Ishikawa (cell line): ENCODE data around the gene SMURF1.

Experiments used
- CEBPB ChIP-seq: IDR thresholded peaks from 2 replicates; pipeline ENCODE4 v1.6.1; 2012
- CREB1 ChIP-seq: IDR thresholded peaks from 2 replicates; pipeline ENCODE4 v1.6.1; 2012; ENCODE audit warnings: low read depth
- EGR1 ChIP-seq: IDR thresholded peaks from 2 replicates; pipeline ENCODE4 v1.6.1; 2012
- EP300 ChIP-seq: IDR thresholded peaks from 2 replicates; pipeline ENCODE4 v1.6.1; 2012; ENCODE audit warnings: borderline replicate concordance
- FOXM1 ChIP-seq: IDR thresholded peaks from 2 replicates; pipeline ENCODE4 v1.6.1; 2012; ENCODE audit warnings: low read depth, borderline replicate concordance
- NFIC ChIP-seq: IDR thresholded peaks from 2 replicates; pipeline ENCODE4 v1.6.1; 2012
- RAD21 ChIP-seq: IDR thresholded peaks from 2 replicates; pipeline ENCODE4 v1.6.1; 2012; ENCODE audit warnings: low read depth
- TAF1 ChIP-seq: IDR thresholded peaks from 2 replicates; pipeline ENCODE4 v1.6.1; 2012; ENCODE audit warnings: low read depth, mild to moderate bottlenecking
- TCF12 ChIP-seq: IDR thresholded peaks from 2 replicates; pipeline ENCODE4 v1.6.1; 2012; ENCODE audit warnings: low read depth
- TEAD4 ChIP-seq: IDR thresholded peaks from 2 replicates; pipeline ENCODE4 v1.6.1; 2012
- YY1 ChIP-seq: IDR thresholded peaks from 2 replicates; pipeline ENCODE4 v1.6.1; 2012; ENCODE audit warnings: low read depth
- ZBTB7A ChIP-seq: IDR thresholded peaks from 2 replicates; pipeline ENCODE4 v1.6.1; 2012; ENCODE audit warnings: low read depth
- TF ChIP-seq, protein P1 (sequence below): IDR thresholded peaks from 2 replicates; pipeline ENCODE4 v1.6.1; 2012
- TF ChIP-seq, protein P2 (sequence below): IDR thresholded peaks from 2 replicates; pipeline ENCODE4 v1.6.1; 2012; ENCODE audit warnings: low read depth, mild to moderate bottlenecking
- TF ChIP-seq, protein P3 (sequence below): IDR thresholded peaks from 2 replicates; pipeline ENCODE4 v1.6.1; 2012

Gene SMURF1

DNA sequence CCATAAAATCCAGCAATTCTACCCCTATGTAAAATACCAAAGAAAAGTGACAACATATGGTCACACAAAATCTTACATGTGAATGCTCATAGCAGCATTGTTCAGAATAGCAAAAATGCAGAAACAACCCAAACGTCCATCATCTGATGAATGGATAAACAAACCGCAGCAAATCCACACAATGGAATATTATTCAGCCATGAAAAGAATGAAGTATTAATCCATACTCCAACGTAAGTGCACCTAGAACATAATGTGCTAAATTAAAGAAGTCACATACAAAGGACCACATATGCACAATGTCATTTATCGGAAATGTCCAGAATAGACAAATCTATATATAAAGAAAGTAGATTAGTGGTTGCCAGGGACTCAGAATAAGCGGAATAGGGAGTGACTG lies 57.4 kb downstream of the SMURF1 start:
- TF ChIP-seq YY1 (no peak), RAD21 (no peak), ZBTB7A (no peak), TCF12 (no peak), FOXM1 (no peak), CREB1 (no peak), EGR1 (no peak), TEAD4 (no peak), NFIC (no peak), CEBPB (no peak), EP300 (no peak), TAF1 (no peak)
- TF ChIP-seq, protein P1, sequence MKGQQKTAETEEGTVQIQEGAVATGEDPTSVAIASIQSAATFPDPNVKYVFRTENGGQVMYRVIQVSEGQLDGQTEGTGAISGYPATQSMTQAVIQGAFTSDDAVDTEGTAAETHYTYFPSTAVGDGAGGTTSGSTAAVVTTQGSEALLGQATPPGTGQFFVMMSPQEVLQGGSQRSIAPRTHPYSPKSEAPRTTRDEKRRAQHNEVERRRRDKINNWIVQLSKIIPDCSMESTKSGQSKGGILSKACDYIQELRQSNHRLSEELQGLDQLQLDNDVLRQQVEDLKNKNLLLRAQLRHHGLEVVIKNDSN = no peak
- TF ChIP-seq, protein P2, sequence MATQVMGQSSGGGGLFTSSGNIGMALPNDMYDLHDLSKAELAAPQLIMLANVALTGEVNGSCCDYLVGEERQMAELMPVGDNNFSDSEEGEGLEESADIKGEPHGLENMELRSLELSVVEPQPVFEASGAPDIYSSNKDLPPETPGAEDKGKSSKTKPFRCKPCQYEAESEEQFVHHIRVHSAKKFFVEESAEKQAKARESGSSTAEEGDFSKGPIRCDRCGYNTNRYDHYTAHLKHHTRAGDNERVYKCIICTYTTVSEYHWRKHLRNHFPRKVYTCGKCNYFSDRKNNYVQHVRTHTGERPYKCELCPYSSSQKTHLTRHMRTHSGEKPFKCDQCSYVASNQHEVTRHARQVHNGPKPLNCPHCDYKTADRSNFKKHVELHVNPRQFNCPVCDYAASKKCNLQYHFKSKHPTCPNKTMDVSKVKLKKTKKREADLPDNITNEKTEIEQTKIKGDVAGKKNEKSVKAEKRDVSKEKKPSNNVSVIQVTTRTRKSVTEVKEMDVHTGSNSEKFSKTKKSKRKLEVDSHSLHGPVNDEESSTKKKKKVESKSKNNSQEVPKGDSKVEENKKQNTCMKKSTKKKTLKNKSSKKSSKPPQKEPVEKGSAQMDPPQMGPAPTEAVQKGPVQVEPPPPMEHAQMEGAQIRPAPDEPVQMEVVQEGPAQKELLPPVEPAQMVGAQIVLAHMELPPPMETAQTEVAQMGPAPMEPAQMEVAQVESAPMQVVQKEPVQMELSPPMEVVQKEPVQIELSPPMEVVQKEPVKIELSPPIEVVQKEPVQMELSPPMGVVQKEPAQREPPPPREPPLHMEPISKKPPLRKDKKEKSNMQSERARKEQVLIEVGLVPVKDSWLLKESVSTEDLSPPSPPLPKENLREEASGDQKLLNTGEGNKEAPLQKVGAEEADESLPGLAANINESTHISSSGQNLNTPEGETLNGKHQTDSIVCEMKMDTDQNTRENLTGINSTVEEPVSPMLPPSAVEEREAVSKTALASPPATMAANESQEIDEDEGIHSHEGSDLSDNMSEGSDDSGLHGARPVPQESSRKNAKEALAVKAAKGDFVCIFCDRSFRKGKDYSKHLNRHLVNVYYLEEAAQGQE = no peak
- TF ChIP-seq, protein P3, sequence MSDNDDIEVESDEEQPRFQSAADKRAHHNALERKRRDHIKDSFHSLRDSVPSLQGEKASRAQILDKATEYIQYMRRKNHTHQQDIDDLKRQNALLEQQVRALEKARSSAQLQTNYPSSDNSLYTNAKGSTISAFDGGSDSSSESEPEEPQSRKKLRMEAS = no peak

DNA sequence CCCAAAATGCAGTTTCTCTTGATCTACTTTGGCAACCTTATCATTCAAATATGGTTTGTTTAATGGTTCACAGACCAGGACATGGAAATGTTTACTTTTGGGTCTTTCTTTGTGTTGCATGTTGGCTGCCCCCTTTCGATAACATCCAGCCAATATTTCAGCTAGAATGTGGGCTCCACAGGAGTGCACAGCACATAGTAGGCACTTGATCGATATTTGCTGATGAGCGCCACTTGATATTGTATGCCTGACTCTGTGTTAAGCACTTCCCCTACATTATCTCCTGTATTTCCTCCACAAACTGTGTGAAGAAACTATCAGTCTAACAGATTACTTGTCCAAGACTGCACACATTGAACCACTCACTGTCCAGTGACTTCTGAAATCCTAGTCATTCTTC lies 60.2 kb downstream of the SMURF1 start:
- TF ChIP-seq, protein P3 = no peak
- no peak for TF ChIP-seq FOXM1
- TF ChIP-seq TEAD4 = no peak
- no peak for TF ChIP-seq NFIC
- TF ChIP-seq, protein P1 = no peak
- TF ChIP-seq RAD21 = no peak
- no peak for TF ChIP-seq ZBTB7A
- TF ChIP-seq TAF1 = no peak
- no peak for TF ChIP-seq CREB1
- TF ChIP-seq, protein P2 = no peak

DNA sequence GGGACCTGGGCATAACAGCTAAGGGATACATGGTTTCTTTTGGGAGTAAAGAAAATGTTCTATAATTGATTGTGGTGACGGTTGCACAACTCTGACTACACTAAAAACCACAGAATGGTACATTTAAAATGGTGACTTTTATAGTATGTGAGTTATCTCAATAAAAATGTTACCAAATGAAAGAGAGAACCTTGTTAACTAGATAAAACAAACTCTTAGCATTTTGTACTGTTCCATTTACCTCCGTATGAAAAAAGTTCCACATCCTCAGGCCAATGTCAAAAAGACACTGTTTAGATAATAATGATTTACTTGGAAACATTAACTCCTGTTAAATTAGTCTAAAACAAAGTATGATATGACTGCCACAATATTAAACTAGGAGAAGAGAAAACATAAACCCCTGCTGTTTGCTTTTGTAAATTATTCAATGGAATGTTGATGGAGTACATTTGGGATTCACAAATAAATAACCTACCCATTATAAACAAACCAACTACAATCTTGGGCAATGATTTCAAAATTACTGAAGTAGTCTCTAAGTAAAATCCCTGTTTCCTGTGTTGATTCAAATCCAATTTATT lies 60.7 kb downstream of the SMURF1 start:
- TF ChIP-seq TEAD4 (no peak), CEBPB (no peak), YY1 (no peak), TAF1 (no peak), EGR1 (no peak), NFIC (no peak), ZBTB7A (no peak), CREB1 (no peak), TCF12 (no peak), RAD21 (no peak), FOXM1 (no peak), EP300 (no peak)
- TF ChIP-seq, protein P1 = no peak
- TF ChIP-seq, protein P2 = no peak
- TF ChIP-seq, protein P3 = no peak

DNA sequence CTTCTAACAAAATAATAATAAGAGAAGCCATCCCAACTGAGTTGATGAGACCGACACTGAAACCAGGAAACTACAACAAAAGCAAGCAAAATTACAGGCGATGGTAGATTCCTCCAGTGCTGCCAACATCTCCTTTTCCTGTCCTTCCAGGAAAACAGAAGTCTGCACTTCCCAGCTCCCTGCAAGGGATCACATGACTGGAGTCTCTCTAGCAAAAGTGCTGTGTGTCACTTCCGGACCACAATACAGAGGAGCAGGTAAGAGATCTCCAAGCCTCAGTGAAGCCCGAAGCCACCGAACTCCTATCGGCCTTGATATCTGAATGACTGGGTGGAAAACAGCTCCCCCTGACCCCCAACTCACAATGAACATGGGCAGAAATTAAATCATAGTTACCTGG lies 63.2 kb downstream of the SMURF1 start:
- TF ChIP-seq, protein P1 = peak; percentile 35; the same call in 1 of the 2 replicates
- TF ChIP-seq YY1 = no peak
